Activated naive CD8-positive, alpha-beta T cell treated with anti-CD3 and anti-CD28 coated beads, Interleukin-2, amount 50 U/mL, for 24 hours (primary cell): ENCODE results near the gene CUBN.
"Not testable (repeated sequence)": the region's sequence is repeated elsewhere in the genome, so short reads cannot be mapped to it uniquely, and the experiment has no call there.

Experiments used
- ATAC-seq: fragments of 150-1000 bp; cut with Tn5 transposase; one replicate; pipeline ENCODE4 v1.10.0; 2021
- DNase-seq: peaks from one replicate; pipeline ENCODE4 v3.0.0; 2021
- H3K27ac Mint-ChIP-seq: one replicate; pipeline ENCODE4 v1.8.0; 2021; ENCODE audit warnings: mild to moderate bottlenecking, mixed read lengths
- H3K27me3 Mint-ChIP-seq: one replicate; pipeline ENCODE4 v1.8.0; 2021; ENCODE audit warnings: mixed read lengths
- H3K36me3 Mint-ChIP-seq: one replicate; pipeline ENCODE4 v1.8.0; 2021; ENCODE audit warnings: low read depth, mixed read lengths
- H3K4me1 Mint-ChIP-seq: one replicate; pipeline ENCODE4 v1.8.0; 2021; ENCODE audit warnings: mixed read lengths
- H3K4me3 Mint-ChIP-seq: one replicate; pipeline ENCODE4 v1.8.0; 2021; ENCODE audit warnings: mild to moderate bottlenecking, moderate library complexity, mixed read lengths
- H3K9me3 Mint-ChIP-seq: one replicate; pipeline ENCODE4 v1.8.0; 2021; ENCODE audit warnings: mixed read lengths

CUBN gene

DNA sequence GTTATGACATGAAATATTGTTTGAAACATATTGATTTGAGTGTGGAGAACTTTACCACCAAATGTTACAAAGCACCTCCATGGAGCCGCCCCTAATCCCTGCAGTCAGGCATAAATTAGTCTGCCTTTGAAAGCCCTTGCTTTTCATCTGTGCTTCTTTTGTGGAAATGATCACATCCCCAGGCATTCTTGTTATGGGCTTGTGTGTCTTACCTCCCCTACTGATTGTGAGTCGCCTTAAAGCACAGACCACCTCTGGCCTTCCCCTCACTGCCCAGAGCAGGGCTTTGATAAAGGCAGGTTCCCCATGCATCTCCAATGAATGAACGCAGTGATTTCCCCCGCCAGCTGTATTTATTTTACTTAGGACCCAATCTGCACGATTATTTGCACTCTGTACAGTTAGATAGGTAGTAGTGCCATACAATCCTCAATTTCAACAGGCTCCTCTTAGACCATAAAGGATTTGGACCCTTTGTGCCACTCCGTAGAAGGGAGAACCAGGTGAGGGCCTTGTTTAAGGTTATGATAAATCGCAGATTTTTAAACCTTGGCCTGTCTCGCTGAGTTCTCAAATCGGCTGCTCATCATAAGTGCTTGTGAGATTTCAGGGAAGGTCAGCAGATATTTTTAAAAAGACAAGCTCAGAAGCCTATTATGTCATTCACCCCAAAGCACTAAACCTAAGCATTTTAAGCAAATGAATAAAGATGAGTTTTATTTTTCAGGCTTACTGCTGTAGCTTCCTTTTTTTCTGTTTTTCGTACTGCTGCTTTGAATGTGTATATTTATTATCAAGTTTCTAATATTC lies 107.8 kb downstream of the CUBN start:
- H3K9me3 Mint-ChIP-seq: peaks cover 6% of the 10 kb centered on the region
- ATAC-seq (no peak), DNase-seq (no peak)
- no peak overlapping the region for H3K4me3 Mint-ChIP-seq
- peaks cover 3% of the 10 kb centered on the region for H3K27me3 Mint-ChIP-seq
- H3K27ac Mint-ChIP-seq: peak overlapping the region; percentile 14
- H3K4me1 Mint-ChIP-seq: peaks cover 59% of the 10 kb centered on the region
- H3K36me3 Mint-ChIP-seq: peaks cover 10% of the 10 kb centered on the region

DNA sequence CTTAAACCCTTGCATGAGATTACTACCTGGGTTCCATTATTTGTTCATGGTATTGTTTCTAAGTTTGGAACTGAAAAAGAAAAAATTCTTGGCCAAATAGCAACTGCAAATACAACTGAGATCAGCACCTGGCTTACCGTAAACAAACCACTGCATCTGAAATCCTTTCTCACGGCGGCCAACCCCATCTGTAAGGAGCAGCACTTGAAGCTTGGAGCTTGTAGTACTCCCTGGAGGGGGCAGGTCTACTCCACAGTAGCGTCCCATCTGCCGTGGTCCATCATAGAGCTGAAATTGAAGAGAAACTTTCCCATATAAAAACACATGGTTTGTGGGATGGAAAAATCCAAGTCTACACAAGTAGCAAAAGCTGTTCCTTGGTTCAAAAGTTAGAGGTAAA lies 109.9 kb downstream of the CUBN start:
- DNase-seq: no peak
- no peaks in the 10 kb centered on the region for H3K27me3 Mint-ChIP-seq
- peaks cover 9% of the 10 kb centered on the region for H3K36me3 Mint-ChIP-seq
- peaks cover 6% of the 10 kb centered on the region for H3K9me3 Mint-ChIP-seq
- H3K4me1 Mint-ChIP-seq: peaks cover 38% of the 10 kb centered on the region
- H3K27ac Mint-ChIP-seq: no peak overlapping the region
- H3K4me3 Mint-ChIP-seq: no peak overlapping the region
- ATAC-seq: no peak

DNA sequence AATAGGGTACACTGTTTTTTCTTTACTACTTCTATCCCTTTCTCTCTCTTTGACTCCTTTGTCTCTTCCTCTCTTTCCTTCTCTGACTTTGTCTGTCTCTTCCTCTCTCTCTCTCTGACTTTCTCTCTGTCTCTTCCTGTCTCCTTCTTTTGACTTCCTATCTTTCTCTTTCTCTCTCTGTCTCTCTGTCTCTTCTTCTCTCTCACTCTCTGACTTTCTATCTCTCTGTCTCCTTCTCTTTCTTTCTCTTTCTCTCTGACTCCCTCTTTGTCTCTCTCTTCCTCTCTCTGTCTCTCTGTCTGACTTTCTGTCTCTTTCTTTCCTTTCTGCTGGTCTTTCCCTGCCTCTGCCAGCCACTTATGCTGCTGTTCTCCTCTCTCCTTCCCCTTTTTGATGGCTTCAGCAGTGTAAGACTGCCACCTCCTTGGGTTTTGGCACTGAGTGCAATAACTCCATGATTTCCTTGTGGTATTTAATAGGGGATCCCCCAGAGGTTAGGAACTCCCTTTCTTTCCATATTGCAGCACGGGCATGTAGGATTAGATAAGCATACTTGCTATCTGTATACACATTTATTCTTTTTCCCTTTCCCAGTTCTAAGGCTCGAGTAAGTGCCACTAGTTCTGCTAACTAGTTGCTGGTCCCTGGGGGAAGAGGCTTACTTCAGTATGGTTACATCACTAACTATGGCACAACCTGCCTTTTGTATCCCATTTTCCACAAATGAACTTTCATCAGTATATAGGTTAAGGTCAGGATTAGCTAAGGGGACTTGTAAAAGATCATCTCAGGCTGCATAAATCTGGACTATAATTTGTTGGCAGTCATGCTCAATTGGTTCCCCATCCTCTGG lies 116.3 kb downstream of the CUBN start:
- H3K9me3 Mint-ChIP-seq: not testable (repeated sequence)

DNA sequence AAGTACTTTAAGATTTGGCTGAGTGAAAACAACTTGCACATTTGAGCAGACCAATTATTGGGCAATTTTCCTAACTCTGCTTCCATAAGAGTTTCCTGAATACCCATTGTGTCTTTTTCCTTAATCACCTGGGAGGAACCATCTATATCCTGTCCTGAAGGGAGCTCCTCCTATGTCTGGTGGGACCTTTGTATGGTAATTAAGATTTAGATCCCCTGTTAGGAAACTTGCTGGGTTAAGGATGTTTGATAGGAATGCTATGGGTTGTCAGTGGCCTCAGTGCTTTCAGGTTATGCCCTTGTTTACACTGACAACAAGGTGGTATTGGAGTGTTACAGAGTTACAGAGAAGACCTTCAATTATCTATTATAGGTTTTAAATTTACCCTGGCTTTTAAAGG lies 116.9 kb downstream of the CUBN start:
- H3K4me1 Mint-ChIP-seq: peaks cover 21% of the 10 kb centered on the region
- not testable (repeated sequence) for ATAC-seq, H3K27ac Mint-ChIP-seq, H3K9me3 Mint-ChIP-seq, H3K27me3 Mint-ChIP-seq, H3K4me3 Mint-ChIP-seq, DNase-seq
- peaks cover 13% of the 10 kb centered on the region for H3K36me3 Mint-ChIP-seq

More for the DNA sequence above, 116.3 kb downstream of the CUBN start:
- not testable (repeated sequence) for DNase-seq, H3K27me3 Mint-ChIP-seq, H3K4me3 Mint-ChIP-seq, ATAC-seq
- H3K36me3 Mint-ChIP-seq: peaks cover 18% of the 10 kb centered on the region
- H3K4me1 Mint-ChIP-seq: peaks cover 16% of the 10 kb centered on the region
- H3K27ac Mint-ChIP-seq: peak overlapping the region; percentile 30

DNA sequence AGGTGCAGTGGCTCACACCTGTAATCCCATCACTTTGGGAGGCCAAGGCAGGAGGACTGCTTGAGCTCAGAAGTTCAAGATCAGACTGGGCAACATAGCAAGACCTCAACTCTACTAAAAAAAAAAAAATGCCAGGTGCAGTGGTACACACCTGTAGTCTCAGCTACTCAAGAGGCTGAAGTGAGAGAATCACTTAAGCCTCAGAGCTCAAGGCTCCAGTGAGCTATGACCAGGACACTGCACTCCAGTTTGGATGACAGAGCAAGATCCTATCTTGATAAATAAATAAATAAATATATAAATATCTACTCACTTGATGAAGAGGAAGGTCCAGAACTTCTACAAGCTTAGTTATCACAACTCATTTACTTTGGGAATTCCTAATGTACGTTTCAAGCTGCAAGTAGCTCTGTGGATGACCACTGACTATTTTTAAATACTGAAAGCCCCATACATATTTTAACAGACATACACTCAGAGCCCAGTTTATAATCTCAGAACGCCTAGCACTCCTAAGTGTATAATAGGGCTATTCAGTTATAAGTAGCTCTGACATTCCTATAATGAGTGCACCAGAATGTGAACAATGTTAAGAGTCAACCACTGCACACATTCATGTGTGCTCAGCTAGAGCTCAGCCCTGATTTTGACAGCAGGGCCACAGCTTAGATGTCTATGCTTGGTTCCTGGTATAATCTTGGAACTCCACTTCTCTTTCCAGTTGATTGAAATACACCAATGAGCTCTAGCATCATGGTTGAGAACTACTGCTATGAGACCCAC lies 119.1 kb downstream of the CUBN start:
- H3K4me3 Mint-ChIP-seq: no peak overlapping the region
- peaks cover 40% of the 10 kb centered on the region for H3K4me1 Mint-ChIP-seq
- peaks cover 5% of the 10 kb centered on the region for H3K9me3 Mint-ChIP-seq
- peaks cover 13% of the 10 kb centered on the region for H3K36me3 Mint-ChIP-seq
- ATAC-seq (no peak), DNase-seq (no peak)
- no peak overlapping the region for H3K27ac Mint-ChIP-seq
- H3K27me3 Mint-ChIP-seq: no peaks in the 10 kb centered on the region

DNA sequence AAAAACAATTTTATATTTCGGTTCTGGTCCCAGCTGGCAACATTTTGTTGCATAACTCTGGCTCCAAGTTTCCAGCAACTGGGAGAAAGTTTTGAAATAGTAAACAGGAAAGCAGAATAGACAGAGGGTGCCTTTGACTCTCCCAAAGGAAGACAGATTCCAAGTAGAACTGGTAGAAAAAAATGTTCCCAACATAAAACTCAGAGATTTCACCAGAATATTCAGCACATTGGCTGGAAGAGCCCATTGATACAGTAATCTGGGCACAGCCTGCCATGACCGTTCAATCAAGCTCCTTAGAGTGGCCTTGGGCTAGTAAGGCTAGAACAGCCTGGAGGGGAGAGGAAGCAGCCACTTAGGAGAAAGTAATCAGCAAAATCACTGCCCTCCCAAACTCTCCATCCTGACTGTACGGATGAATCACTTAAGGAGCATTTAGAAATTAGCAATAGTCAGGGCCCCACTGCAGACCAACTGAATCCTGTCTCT lies 120.4 kb downstream of the CUBN start:
- no peak for DNase-seq
- Mint-ChIP-seq H3K9me3 (peaks cover 10% of the 10 kb centered on the region), H3K36me3 (peaks cover 17% of the 10 kb centered on the region), H3K4me1 (peaks cover 53% of the 10 kb centered on the region), H3K4me3 (no peak overlapping the region), H3K27ac (no peak overlapping the region), H3K27me3 (peaks cover 4% of the 10 kb centered on the region)
- no peak for ATAC-seq

DNA sequence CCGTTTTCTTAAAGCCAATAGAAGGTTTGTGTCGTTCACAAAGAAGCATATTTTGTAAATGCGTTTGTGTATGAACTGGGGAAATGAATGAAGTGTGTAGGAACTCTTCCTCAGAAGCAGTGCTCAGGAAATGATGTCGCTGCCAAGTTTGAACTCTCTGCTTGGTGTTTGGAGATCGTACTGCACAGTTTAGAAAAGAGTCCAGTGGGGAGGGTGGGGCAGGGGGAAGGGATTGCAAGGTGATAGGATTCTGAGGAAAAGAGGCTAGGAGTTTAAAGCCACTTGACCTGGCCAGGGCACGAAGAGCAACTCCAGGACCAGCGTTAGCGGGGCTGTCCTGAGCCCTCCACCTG lies 122.2 kb downstream of the CUBN start:
- Mint-ChIP-seq H3K4me3 (no peak overlapping the region), H3K9me3 (peaks cover 10% of the 10 kb centered on the region), H3K36me3 (peaks cover 17% of the 10 kb centered on the region), H3K4me1 (peaks cover 62% of the 10 kb centered on the region), H3K27ac (no peak overlapping the region), H3K27me3 (peaks cover 4% of the 10 kb centered on the region)
- ATAC-seq (no peak), DNase-seq (no peak)

DNA sequence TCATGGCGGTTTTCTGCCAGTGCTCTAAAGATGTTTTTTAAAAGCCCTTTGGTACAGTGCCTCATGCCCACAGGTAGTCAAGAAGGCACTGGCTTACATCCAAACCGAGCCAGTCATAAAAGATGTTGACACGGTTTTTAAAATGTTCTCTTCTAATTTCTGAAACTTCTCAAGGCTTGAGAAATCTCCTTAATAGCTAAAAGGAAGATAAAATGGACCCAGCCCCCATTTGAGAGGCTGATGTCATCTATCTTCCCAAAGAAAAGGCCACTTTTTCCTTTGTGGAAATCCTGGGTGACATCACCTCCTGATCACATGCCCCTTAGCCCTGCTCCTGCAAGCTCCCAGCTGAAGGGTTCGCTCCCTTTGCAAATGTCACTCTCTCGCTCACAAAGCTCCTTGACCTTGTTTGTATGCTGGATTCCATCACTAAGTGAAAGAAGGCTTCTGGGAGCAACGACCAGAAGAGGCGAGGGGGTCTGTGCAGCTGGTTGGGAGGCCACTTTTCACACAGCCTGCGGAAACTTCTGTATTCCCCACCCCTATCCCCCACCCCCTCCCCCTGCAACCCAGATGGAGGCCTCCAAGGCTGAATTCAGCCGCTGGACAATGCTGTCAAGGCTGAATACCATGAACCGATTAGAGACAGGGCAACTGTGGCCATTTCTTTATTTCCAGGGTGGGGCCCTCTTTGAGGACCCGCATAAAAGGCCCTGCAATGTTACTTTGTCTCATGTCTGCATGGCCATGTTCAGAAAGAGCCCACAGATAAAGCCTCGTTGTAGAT lies 122.8 kb downstream of the CUBN start:
- Mint-ChIP-seq H3K4me1 (peaks cover 68% of the 10 kb centered on the region), H3K27me3 (peaks cover 4% of the 10 kb centered on the region), H3K4me3 (no peak overlapping the region), H3K36me3 (peaks cover 13% of the 10 kb centered on the region), H3K9me3 (peaks cover 10% of the 10 kb centered on the region), H3K27ac (peak overlapping the region; percentile 50)
- ATAC-seq (no peak), DNase-seq (no peak)

DNA sequence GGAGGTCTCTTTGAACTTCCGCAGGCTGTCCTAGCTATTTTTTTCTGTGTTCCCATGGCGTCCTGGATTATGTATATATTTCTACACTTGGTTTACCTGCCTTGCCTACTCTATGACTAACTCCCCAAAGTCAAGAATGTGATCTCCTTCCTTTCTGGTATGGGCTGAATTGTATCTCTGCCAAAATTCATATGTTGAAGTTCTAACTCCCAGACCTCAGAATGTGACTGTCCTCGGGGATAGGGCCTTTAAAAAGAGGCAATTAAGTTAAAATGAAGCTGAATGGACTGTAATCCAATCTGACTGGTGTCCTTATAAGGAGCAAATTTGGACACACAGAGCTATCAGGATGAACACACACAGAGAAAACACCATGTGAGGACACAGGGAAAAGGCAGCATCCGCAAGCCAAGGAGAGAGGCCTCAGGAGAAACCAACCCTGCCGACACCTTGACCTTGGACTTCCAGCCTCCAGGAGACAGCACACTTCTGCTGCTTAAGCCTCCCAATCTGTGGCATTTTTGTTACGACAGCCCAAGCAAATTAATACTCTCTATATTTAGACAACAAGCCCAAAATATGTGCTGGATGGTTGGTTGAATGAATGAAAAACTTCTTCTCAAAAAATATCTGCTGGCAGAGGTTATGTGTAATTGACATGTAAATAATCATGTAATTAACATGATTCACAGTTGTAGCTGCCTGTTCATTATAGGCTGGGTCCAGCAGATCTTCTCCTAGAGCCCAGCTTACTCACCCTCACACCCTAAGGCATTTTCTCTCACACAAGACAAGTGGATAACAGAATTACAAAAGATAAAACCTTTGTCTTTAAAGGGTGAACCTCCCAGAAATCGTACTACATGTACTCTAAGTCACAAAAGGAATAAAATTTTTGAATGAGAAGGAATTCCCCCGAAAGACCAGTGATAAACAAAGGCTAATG lies 123.7 kb downstream of the CUBN start:
- peaks cover 5% of the 10 kb centered on the region for H3K9me3 Mint-ChIP-seq
- ATAC-seq (no peak), DNase-seq (no peak)
- H3K27ac Mint-ChIP-seq: peak overlapping the region; percentile 50
- H3K4me3 Mint-ChIP-seq: no peak overlapping the region
- peaks cover 77% of the 10 kb centered on the region for H3K4me1 Mint-ChIP-seq
- peaks cover 7% of the 10 kb centered on the region for H3K36me3 Mint-ChIP-seq
- peaks cover 4% of the 10 kb centered on the region for H3K27me3 Mint-ChIP-seq

DNA sequence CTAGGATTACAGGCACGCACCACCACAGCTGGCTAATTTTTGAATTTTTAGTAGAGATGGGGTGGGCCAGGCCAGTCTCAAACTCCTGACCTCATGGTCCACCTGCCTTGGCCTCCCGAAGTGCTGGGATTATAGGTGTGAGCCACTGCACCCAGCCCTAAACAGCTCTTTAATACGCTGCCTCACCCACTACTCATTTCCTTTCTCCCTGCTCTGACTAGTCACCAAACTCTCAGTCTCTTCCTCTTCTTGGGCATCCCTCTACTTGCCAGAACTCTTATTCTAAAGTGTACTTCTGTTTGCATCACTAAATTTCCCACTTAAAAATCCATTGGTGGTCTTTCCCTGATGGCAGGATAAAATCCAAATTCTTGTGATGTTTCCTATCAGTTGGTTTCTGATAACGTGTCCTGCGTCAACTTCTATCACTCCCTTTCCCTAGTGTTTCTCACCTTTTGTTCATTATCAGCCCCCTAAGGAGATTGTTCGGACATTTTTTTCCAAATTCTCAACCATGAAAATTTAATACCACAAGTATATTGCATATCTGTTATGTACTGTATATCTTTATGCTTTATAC lies 124.7 kb downstream of the CUBN start:
- H3K27ac Mint-ChIP-seq: no peak overlapping the region
- H3K4me1 Mint-ChIP-seq: peaks cover 86% of the 10 kb centered on the region
- H3K9me3 Mint-ChIP-seq: peaks cover 5% of the 10 kb centered on the region

DNA sequence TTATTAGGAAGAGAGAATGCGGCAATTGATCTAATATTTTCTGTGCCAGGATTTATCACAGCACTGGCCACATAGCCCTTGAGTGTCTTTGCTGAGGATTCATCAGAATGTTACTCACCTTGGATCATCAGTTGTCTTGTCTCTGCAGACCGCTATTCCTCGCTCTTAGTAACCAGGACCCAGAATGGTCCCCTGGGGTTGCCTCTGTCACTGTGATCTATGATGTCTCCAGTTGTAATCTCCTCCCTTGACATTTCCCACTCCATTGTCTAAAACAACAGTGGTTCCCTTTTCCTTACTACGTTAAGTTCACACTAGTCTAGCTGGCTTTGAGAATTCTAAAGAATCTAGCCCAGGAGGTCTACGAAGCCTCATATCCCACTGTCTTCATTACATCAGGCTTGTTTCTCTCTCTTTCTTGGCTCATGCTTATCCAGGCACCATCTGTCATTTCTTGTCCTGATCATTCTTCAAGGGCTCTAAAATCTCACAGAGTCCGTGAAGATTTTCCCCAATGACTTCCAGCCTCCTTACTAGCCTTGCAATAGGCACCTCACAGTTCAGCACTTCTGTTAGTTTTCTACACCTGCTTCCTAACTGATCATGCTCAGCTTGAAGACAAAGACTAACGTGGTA lies 125.8 kb downstream of the CUBN start:
- ATAC-seq (no peak), DNase-seq (no peak)
- Mint-ChIP-seq H3K27me3 (peaks cover 4% of the 10 kb centered on the region), H3K27ac (peak overlapping the region; percentile 100), H3K4me3 (no peak overlapping the region), H3K36me3 (peaks cover 7% of the 10 kb centered on the region), H3K9me3 (peaks cover 5% of the 10 kb centered on the region), H3K4me1 (peaks cover 86% of the 10 kb centered on the region)

More for the DNA sequence above, 124.7 kb downstream of the CUBN start:
- H3K27me3 Mint-ChIP-seq: peaks cover 4% of the 10 kb centered on the region
- H3K36me3 Mint-ChIP-seq: peaks cover 7% of the 10 kb centered on the region
- no peak for ATAC-seq
- H3K4me3 Mint-ChIP-seq: no peak overlapping the region
- DNase-seq: no peak

DNA sequence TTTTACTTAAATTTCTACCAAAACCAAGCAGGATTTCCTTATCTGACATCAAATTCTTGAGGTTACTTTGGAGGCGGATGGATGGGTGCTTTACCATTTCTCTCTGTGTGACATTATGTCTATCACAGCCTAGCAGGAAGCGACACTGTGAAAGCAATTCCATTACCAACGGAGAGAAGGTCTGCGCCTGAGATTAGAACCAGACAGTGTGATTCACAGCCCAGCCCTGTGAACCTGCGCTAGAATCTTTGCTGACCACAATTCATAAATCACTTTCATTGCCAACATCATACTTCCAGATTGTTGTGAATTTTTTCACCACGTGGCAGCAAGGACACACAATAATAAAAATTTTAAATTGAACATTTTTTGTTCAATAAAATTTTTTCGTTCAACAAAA lies 126.5 kb downstream of the CUBN start:
- Mint-ChIP-seq H3K9me3 (peaks cover 5% of the 10 kb centered on the region), H3K4me3 (peak overlapping the region; percentile 71), H3K36me3 (peaks cover 7% of the 10 kb centered on the region), H3K27me3 (peaks cover 4% of the 10 kb centered on the region), H3K4me1 (peaks cover 85% of the 10 kb centered on the region), H3K27ac (peak overlapping the region; percentile 100)
- DNase-seq (peak; percentile 57), ATAC-seq (peak; percentile 88)
